ENCODE results near the gene MSN.
"Not testable (repeated sequence)": the region's sequence is repeated elsewhere in the genome, so short reads cannot be mapped to it uniquely, and the experiment has no call there.

Gene MSN

DNA sequence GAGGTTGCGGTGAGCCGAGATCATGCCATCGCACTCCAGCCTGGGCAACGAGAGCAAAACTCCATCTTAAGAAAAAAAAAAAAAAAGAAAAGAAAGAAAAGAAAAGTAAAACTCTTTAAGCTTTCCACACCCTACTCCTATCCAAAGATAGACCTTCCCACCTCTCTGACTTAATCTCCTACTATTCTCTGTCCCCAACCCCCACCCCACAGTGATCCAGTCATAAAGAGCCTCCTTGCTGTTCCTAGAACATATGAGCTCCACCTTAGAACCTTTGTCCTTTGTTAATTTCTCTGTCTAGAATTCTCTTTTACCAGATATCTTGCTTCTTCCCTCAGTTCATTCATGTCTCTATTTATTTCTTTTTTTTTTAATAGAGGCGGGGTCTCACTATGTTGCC is 30.1 kb upstream of the MSN start:
- no peak overlapping the region for H3K4me3 ChIP-seq (ENCODE audit: insufficient read length, low read depth)
- TF ChIP-seq ZNF274 (IDR thresholded peaks at IDR 0.05; ENCODE audit: low read depth, low read length) (no peak), YY1 (IDR thresholded peaks at IDR 0.05; ENCODE audit: insufficient read depth, insufficient read length) (no peak), SUZ12 (IDR thresholded peaks at IDR 0.05; ENCODE audit: extremely low read depth, insufficient read depth, insufficient read length) (no peak)
- H3K9me3 ChIP-seq (ENCODE audit: insufficient read depth, low read length), result no peaks in the 10 kb centered on the region
- no peaks in the 10 kb centered on the region for H3K27me3 ChIP-seq (ENCODE audit: insufficient read depth, insufficient read length)
- H3K4me1 ChIP-seq (ENCODE audit: insufficient read depth, insufficient read length), result no peaks in the 10 kb centered on the region
- no peaks in the 10 kb centered on the region for H3K36me3 ChIP-seq (ENCODE audit: insufficient read depth, insufficient read length, low read length)
- no peak for DNase-seq (ENCODE audit: low read depth, low spot score)
- no peak overlapping the region for H3K9ac ChIP-seq (ENCODE audit: insufficient read length, low read depth)

GRCh38 chrX:65642914-65643491 is 24.5 kb upstream of the MSN start:
- no peaks in the 10 kb centered on the region for H3K36me3 ChIP-seq (ENCODE audit: insufficient read depth, insufficient read length, low read length)
- H3K9ac ChIP-seq (ENCODE audit: insufficient read length, low read depth), result no peak overlapping the region
- no peak for TF ChIP-seq ZNF274 (IDR thresholded peaks at IDR 0.05; ENCODE audit: low read depth, low read length)
- no peaks in the 10 kb centered on the region for H3K27me3 ChIP-seq (ENCODE audit: insufficient read depth, insufficient read length)
- H3K9me3 ChIP-seq (ENCODE audit: insufficient read depth, low read length), result no peaks in the 10 kb centered on the region
- no peak for DNase-seq (ENCODE audit: low read depth, low spot score)
- no peak overlapping the region for H3K4me3 ChIP-seq (ENCODE audit: insufficient read length, low read depth)
- peaks cover 5% of the 10 kb centered on the region for H3K4me1 ChIP-seq (ENCODE audit: insufficient read depth, insufficient read length)

- Histone ChIP-seq H3K36me3 (ENCODE audit: insufficient read depth, insufficient read length, low read length) (no peaks in the 10 kb centered on the region), H3K4me3 (ENCODE audit: insufficient read length, low read depth) (no peak overlapping the region), H3K9me3 (ENCODE audit: insufficient read depth, low read length) (no peaks in the 10 kb centered on the region), H3K4me1 (ENCODE audit: insufficient read depth, insufficient read length) (peaks cover 5% of the 10 kb centered on the region), H3K27me3 (ENCODE audit: insufficient read depth, insufficient read length) (no peaks in the 10 kb centered on the region), H3K9ac (ENCODE audit: insufficient read length, low read depth) (no peak overlapping the region)
- no peak for TF ChIP-seq SUZ12 (IDR thresholded peaks at IDR 0.05; ENCODE audit: extremely low read depth, insufficient read depth, insufficient read length)
- TF ChIP-seq ZNF274 (IDR thresholded peaks at IDR 0.05; ENCODE audit: low read depth, low read length), result no peak
- no peak for TF ChIP-seq YY1 (IDR thresholded peaks at IDR 0.05; ENCODE audit: insufficient read depth, insufficient read length)
- no peak for DNase-seq (ENCODE audit: low read depth, low spot score)
These were observed 23.9 kb upstream of the MSN start for GRCh38 chrX:65643531-65644052.

DNA sequence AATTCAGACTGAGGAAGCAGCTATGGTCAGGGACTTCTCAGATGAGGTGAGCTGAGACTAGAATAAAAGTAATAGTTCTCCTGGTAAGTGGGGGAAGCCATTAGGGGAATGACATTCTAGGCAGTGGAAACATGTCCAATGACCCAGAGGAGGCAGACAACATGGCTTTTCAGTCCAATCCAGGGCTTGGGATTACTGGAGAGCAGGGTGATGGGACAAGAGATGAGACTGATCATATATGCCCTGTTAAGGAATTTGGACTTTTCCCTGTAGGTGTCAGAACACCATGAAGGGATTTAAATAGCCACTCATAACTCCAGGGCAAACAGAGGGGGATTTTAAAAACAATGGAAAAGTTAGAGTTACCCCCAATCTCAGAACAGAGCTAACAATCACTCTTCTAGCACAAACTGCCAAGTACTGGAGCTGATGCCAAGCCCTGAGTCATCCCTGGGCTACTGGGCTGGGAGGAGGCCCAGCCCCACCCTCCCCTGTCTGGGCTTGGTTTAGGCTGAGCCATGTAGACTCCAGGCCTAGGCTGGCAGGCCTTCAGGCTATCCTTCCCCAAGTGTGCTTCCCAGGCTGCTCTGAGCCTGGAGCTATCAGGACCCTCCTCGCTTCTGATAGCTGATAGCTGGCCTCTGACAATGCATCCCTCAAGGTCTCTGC is 22.7 kb upstream of the MSN start:
- no peaks in the 10 kb centered on the region for H3K9me3 ChIP-seq (ENCODE audit: insufficient read depth, low read length)
- TF ChIP-seq ZNF274 (IDR thresholded peaks at IDR 0.05; ENCODE audit: low read depth, low read length), result no peak
- no peak for TF ChIP-seq SUZ12 (IDR thresholded peaks at IDR 0.05; ENCODE audit: extremely low read depth, insufficient read depth, insufficient read length)
- TF ChIP-seq YY1 (IDR thresholded peaks at IDR 0.05; ENCODE audit: insufficient read depth, insufficient read length), result no peak
- no peak overlapping the region for H3K9ac ChIP-seq (ENCODE audit: insufficient read length, low read depth)
- H3K4me1 ChIP-seq (ENCODE audit: insufficient read depth, insufficient read length), result peaks cover 5% of the 10 kb centered on the region
- no peak for DNase-seq (ENCODE audit: low read depth, low spot score)
- H3K36me3 ChIP-seq (ENCODE audit: insufficient read depth, insufficient read length, low read length), result no peaks in the 10 kb centered on the region
- H3K4me3 ChIP-seq (ENCODE audit: insufficient read length, low read depth), result no peak overlapping the region
- no peaks in the 10 kb centered on the region for H3K27me3 ChIP-seq (ENCODE audit: insufficient read depth, insufficient read length)

DNA sequence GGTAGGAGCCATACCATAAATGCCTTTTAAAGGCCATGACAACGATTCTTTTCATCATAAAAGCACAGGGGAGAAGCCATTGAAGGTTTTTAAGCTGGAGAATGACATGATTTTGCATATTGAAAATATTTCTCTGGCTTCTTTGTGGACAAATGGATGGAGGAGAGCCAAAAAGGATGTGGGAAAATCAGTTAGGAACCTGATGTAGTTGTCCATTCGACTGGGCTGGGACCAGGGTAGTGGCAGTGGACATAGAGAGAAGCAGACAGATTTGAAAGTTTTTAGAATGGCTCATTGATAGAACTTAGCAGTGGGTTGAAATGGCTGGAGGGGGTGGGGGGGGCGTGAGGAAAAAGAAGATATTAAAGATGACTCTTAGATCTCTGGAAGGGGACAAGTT is 19.7 kb upstream of the MSN start:
- H3K9me3 ChIP-seq (ENCODE audit: insufficient read depth, low read length), result no peaks in the 10 kb centered on the region
- H3K27me3 ChIP-seq (ENCODE audit: insufficient read depth, insufficient read length), result no peaks in the 10 kb centered on the region
- peaks cover 5% of the 10 kb centered on the region for H3K4me1 ChIP-seq (ENCODE audit: insufficient read depth, insufficient read length)
- DNase-seq (ENCODE audit: low read depth, low spot score), result no peak
- TF ChIP-seq YY1 (IDR thresholded peaks at IDR 0.05; ENCODE audit: insufficient read depth, insufficient read length) (no peak), SUZ12 (IDR thresholded peaks at IDR 0.05; ENCODE audit: extremely low read depth, insufficient read depth, insufficient read length) (no peak), ZNF274 (IDR thresholded peaks at IDR 0.05; ENCODE audit: low read depth, low read length) (no peak)
- H3K4me3 ChIP-seq (ENCODE audit: insufficient read length, low read depth), result no peak overlapping the region
- H3K9ac ChIP-seq (ENCODE audit: insufficient read length, low read depth), result no peak overlapping the region
- H3K36me3 ChIP-seq (ENCODE audit: insufficient read depth, insufficient read length, low read length), result no peaks in the 10 kb centered on the region

- Histone ChIP-seq H3K9me3 (ENCODE audit: insufficient read depth, low read length) (no peaks in the 10 kb centered on the region), H3K9ac (ENCODE audit: insufficient read length, low read depth) (no peak overlapping the region), H3K4me1 (ENCODE audit: insufficient read depth, insufficient read length) (no peaks in the 10 kb centered on the region), H3K27me3 (ENCODE audit: insufficient read depth, insufficient read length) (no peaks in the 10 kb centered on the region), H3K36me3 (ENCODE audit: insufficient read depth, insufficient read length, low read length) (no peaks in the 10 kb centered on the region), H3K4me3 (ENCODE audit: insufficient read length, low read depth) (no peak overlapping the region)
- TF ChIP-seq SUZ12 (IDR thresholded peaks at IDR 0.05; ENCODE audit: extremely low read depth, insufficient read depth, insufficient read length) (no peak), ZNF274 (IDR thresholded peaks at IDR 0.05; ENCODE audit: low read depth, low read length) (no peak), YY1 (IDR thresholded peaks at IDR 0.05; ENCODE audit: insufficient read depth, insufficient read length) (no peak)
- DNase-seq (ENCODE audit: low read depth, low spot score), result no peak
These were observed 15.4 kb upstream of the MSN start for GRCh38 chrX:65652098-65652497.

GRCh38 chrX:65657009-65657441 is 10.4 kb upstream of the MSN start:
- H3K9me3 ChIP-seq (ENCODE audit: insufficient read depth, low read length); H3K36me3 ChIP-seq (ENCODE audit: insufficient read depth, insufficient read length, low read length); H3K4me1 ChIP-seq (ENCODE audit: insufficient read depth, insufficient read length); DNase-seq (ENCODE audit: low read depth, low spot score); H3K9ac ChIP-seq (ENCODE audit: insufficient read length, low read depth); H3K4me3 ChIP-seq (ENCODE audit: insufficient read length, low read depth); H3K27me3 ChIP-seq (ENCODE audit: insufficient read depth, insufficient read length): not testable (repeated sequence)
